Measurements from ENCODE around the gene IPO9.
"Not testable (repeated sequence)": the region's sequence is repeated elsewhere in the genome, so short reads cannot be mapped to it uniquely, and the experiment has no call there.

Gene IPO9

DNA sequence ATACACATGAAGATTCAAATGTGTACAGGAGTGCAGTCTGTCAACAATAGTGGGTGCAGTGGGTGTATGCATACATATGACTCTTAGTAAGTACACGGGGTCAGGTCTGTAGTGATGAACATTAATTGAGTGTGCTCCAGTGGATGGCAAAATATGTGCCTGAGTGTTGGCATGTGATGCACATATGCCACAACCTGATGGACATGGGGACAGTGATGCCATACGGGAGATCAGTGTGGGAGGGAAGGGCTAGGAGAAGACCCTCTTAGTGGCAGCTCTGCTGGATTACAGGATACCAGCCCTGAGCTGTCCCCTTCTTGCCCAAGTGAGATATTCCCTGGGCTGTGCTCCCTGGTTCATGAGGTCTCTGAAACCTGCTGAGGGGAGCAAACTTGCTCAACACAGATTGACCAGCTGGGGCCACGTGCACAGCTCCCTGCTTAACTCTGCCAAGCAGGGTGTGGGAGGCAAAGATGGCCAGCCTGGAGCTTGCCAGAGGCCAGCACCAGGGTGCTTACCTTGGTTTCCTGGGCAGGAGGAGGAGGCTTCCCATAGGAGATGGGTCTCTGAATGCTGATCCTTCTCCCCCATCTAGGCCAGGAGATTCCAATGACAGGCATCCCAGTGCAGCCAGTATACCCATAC, 62.0 kb downstream of the IPO9 start:
- no peak for DNase-seq

DNA sequence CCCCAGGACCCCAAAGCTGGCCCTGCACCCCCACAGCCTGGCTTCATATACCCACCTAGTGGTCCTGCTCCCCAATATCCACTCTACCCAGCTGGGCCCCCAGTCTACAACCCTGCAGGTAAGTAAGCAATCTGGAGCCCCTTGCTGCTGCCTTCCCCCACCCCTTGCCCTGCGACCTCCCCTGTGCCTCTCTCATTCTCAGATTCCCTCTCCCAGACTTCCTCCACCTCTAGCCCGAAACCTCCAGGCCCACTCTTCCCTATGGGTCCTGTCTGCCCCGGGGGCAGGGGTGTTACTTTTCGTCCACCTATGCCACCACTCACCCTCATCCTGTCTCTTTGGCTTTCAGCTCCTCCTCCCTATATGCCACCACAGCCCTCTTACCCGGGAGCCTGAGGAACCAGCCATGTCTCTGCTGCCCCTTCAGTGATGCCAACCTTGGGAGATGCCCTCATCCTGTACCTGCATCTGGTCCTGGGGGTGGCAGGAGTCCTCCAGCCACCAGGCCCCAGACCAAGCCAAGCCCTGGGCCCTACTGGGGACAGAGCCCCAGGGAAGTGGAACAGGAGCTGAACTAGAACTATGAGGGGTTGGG, 62.6 kb downstream of the IPO9 start:
- DNase-seq, result no peak

DNA sequence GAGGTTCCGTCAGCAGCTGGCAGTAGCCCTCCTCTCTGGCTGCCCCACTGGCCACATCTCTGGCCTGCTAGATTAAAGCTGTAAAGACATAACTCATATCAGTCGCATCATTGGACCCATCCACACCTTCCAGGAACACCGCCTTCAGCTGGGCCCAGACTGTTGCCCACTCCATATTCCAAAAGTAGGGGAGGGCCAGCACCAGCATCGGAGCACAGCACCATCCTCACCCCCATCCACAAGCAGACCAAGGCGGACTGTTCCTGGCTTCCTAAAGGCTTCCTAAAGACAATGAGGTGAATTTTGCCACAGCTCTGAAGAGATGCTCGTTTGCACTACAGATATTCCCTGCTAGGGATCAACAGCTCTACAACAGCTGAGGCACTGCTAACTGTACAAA, 63.3 kb downstream of the IPO9 start:
- DNase-seq, result no peak

DNA sequence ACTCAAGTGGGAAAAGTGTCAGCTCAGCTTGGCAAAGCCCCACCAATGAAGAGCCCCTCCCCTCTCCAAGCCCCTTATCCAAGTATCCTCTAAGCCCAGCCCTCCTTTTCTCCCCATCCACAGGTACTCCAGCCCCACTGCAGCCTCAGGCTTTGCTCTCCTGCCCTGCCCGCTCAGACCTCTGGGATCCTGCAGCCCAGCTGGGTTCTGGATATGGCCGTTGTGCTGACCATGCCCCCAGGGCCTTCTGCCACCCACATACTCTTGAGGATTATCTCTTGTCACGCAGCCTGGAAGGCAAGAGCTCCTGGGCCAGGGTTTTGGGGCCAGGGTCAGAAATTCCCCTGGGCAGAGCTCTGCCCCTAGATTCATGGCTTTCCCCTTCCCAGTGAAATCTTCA, 64.5 kb downstream of the IPO9 start:
- DNase-seq, result no peak

DNA sequence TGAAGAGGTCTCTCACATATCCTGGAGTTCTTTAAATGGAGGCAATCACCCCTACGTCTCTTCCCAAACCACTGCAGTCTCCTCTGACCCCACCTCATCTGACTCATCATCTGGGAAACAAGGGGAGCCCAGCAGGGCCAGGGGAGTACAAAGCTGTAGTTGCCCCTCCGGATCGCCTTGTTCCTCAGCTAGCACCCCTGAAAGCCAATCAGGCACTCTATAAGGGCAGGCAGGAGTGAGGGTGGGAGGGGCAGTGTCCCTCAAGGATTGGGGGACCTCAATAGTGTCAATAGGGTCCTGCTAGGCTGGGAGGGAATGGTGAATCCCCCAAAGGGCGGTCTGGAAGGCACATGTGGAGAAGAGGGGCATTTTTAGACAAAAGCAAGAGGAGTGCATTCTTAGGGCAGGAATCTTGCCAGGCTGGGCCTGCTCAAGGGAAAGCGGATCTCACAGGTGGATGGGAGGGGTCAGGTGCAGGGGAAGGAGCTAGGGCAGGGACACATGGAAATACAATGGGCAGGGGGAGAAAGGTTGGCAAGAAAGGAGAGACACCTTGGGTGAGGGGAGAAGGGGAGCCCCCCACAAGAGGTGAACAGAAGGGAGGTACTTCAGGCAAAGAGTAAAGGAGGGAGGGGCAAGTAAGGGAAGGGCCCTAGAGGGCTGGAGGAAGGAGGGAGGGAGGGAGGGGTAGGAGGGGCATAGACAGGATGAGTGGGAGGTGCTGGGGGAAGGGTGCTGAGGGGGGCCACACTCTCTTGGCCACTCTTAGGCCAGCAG, 65.6 kb downstream of the IPO9 start:
- DNase-seq, result no peak

DNA sequence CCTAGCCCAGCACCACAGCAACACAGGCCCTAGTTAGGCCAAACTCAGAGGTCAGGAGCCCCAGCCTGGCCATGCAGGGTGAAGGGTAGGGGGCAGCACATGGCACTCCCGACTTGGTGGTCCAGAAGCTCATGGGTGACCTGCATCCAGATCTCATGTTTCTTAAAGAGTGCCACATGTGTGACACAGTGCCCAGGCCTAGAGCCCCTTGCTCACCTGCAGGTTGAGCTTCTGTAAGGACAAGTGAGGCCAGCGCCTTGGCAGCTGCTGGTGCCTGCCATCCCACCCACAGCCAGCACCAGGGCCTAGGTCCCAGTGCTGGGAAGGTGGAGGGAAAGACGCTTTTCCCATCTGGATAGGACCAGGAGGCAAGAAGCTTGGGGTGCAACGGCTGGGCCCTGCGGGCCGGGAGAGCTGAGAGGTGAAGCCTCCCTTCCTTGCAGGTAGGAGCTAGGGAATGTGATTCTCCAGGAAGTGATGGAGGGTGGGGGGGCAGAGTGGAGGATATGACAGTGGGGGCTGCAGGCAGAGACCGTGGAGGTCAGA, 66.2 kb downstream of the IPO9 start:
- no peak for DNase-seq

DNA sequence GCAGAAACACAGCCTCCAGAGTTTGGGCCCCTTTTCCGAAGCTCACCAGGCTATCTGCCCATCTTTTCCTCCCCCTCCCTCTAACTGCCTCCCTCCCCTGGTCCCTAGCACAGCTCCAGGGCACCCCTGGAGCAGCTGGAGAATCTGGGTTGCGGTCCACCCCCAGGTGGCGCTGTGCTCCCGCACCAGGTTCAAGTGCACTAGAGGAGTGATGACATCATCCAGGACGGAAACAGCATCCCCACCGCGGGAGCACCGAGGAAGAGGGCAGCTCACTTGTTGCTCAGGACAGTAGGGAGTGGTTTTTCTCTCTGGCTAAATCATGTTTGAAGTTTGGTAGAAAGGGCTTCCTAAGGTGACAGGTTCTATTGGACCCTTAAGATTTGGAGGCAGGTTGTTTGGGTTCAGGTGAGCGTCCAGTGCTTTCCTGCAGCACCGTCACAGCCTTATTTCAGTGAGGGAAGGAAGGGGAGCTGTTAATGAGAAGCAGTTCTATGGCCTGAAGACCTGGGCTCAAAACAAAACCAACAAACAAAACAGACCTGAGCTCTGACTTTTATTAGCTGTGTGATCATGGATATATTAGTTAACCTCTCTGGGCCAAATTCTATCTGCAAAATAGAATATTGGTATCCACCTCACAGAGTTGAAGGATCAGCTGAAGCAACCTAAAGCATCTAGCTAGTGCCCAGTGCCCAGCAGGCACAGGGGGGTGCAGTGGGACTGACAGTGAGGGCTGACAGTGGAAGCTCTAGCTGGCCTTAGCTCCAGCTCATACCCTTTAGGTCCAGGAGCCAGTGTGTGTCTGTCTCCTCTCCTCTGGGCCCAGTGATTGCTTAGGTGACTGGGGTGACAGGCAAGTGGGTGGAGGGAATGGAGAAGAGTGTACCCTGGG, 67.2 kb downstream of the IPO9 start:
- peak; percentile 95 for DNase-seq

DNA sequence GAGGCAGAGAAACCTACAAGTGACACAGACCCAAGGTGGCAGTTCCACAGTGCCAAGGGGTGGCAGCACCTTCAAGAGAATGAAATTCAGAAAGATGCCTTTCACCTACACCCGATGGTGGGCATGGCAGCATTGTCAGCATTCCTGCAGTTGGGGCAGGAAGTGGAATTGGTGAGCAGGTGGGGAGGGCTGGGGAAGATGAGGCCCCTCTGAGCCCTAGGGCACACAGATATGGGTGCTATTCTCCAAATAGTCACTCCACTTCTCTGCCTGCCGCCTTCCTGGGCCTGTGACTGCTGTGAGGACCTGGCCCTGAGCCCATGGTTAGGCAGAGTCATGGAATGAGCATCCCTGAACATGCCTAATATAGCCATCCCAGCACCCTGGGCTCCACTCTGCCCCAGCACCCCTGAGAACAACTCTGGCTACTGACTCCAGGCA, 68.0 kb downstream of the IPO9 start:
- DNase-seq, result no peak

DNA sequence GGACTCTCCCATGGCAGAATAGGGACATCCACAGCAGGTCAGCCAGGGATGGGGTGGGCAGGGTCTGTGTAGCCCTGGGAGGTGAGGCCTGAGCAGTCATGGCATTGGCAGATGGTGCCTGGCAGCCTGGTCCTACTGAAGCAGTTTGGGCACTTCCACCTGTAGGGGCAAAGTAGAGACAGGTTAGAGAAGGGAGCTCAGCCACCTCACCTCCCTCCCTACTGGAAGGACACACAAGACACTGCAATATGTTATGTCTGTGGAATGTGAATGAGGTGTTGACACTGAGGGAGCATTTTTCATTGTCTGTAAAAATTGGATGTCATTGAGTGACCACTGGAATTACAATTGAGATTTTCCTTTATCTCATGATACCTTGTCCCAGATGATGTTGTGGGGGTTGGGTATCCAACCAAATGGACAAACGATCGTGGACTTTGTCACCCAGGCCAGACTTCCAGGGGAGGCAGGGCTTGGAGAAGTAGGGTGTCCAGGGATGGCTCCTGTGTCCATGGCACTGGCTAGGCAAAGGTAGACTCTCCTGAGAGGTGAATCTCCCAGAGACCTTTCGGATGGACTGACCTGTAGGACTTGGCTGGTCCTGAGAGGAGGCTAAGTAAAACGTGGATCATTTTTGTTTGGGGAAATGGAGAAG, 69.4 kb downstream of the IPO9 start:
- DNase-seq, result no peak

DNA sequence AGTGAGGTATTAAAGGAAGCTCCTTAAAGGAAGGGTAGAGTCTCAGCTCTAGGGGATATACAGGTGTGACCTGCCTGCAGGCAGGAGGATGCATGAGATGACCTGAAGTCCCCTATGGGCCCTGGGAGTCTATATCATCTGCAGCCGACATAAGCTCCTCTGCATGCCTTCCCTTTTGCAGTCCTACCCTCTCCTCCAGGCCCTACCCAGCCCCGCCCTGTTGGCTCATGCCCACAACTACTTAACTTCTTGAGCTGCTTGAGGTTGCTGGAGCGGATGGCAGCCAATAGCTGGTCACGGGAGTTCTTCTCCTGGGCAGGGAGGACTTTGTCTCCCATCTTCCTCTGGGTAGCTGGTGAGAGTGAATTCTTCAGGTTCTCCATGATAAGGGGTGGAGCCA, 70.0 kb downstream of the IPO9 start:
- DNase-seq, result no peak

DNA sequence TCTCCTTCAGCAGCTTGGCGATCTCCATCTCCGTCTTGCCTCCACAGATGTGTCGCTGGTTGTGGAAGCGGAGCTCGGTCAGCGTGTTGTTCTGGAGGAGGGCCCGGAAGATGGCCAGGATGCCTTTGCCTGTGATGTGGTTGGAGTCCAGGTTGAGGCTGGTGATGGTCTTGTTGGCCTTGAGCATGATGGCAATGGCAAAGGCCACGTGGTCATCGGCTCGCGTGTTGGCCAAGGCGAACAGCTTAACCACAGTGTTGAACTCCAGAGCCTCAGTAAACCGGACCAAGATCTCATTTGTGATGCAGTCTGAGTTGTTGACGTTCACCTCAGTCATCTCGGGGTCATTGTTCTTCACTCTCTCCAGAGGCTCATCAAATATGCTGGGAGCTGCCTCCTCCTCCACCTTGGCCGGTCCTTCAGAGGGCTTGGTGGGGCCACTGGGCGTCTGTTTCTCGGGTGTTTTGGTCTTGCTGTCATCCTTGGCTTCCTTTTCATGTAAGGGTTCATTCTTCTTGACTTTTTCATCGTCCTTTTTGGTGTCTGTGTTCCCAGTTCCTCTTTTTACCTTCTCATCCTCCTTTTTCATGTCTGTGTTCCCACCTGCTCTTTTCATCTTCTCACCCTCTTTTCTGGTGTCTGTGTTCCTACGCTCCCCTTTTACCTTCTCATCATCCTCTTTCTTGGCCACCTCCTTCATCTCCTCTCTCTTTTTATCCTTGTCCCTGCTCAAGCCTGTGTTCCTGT, 70.9 kb downstream of the IPO9 start:
- no peak for DNase-seq

DNA sequence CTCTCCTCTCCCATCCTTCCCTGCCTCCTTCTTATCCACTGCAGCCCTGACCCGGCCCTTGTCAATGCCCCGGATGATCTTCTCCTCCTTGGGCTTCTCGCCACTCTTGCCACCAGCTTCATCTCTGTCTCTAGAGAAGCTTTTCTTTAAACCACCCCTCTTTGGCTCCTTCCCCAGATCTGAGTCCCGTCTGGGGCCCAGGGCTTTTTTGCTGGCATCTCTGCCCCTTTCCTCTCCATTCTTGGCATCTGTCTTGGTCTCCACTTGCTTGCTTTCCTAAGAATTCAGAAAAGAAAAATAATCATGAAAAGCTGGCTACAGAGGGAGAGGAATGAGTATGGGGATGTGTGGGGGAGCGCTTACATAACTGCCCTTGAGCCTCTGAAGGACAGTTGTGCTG, 71.5 kb downstream of the IPO9 start:
- no peak for DNase-seq

DNA sequence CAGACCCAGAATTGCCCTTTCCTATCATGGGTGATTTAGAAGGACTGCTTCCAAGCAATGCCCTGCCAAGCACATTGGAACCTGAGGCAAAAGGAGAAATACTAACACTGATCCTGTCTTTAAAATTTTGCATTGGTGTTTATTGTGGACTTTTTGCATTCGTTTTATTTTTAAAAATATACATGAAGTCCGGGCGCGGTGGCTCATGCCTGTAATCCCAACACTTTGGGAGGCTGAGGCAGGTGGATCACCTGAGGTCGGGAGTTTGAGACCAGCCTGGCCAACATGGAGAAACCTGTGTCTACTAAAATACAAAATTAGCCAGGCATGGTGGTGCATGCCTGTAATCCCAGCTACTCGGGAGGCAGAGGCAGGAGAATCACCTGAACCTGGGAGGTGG, 72.1 kb downstream of the IPO9 start:
- not testable (repeated sequence) for DNase-seq

DNA sequence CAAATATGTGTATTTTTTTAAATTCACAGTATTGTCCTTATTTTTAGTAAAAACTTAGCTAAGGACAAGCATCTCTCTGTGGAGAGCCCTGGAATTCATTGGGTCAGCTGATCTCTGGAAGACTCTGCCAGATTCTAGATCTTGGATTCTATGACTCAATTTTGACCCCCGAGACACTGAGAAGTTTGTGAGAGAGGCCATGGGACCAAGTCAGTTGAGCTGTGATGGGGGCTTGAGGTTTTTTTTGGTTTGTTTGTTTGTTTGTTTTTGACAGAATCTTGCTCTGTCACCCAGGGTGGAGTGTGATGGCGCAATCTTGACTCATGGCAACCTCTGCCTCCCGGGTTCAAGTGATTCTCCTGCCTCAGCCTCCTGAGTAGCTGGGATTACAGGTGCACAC, 73.2 kb downstream of the IPO9 start:
- no peak for DNase-seq

DNA sequence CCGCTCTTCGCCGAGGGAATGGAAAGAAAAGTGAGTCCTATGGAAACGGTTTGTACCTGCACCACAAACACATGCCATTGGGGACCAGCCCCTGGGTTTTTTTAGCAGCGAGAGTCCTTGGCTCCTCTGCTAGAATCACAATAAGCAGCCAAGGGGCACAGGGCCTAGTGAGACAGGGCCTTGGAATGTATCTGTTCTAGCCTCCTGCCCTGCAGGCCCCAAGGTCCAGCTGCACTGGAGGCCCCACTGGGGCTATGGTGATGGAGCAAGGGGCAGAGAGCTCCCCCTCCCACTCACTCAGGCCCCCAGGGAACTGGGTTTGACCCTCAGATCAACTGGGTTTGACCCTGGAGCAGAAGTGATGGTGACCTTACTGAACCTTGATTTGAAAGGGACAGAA, 74.2 kb downstream of the IPO9 start:
- DNase-seq, result no peak

DNA sequence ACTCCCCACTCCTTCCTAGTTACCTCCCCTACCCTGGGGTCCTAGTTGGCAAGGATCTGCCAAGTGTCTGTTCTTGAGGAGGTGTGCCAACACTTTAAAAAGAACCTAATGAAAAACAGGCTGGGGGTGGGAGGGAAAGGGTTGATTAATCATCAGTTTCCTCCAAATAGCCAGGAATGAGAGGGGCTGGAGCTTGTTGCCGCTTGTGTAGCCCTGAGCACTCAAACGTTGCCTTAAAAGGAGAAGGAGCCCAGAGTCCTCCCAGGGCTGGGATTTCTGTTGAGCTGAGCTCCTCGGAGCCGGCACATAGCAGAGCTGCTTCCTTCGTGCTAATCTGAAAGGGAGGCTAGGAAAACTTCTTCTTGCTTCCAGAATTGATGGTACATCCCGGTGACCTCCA, 75.6 kb downstream of the IPO9 start:
- DNase-seq, result no peak

DNA sequence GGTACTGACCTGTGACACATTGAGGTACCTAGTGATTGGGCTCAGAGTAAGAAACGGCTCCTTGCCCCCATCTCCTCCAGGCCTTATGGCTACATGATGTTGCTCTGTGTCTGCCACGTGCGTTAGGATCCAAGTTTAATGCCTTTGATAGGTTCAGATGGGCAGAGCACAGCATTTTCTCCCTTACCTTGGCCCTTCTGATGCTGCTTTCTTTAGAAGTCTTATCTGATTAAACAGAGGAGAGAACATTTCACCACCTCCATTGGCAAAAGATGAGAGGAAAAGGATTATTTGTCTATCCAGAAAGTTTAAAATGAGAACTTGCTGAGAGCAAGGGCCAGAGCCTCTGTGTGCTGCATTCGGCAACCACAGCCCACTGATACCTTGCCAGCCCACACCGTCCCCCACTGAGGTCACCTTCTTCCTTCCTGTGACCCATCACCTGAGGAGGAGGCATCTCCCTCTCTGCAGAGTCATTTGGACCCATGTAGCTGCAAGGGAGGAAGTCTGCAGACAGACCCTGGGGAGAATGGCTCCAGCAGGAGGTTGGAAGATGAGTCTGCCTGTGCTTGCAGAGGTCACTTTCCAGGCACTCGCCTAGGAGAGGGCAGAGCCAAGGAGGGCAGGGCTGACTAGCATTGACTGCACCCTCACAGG, 76.4 kb downstream of the IPO9 start:
- DNase-seq, result no peak

DNA sequence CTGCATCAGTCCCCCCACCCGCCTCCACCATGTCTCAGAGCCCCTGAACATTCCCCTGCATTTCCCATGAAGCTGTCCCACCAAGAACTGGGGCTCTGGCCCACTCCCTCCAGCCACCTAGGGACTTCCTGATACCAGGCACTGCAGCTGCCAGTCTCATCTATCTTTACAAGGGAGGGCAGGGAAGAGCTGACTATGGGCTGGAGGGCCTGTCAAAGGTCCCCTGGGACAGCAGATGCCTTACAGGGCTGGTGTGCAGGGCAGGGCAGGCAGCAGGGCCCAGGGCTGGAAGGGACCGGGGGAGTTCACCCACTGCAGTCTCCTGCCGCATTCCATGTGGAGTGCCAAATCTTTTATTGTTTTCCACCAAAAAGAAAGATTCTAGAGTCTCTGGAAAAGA, 77.4 kb downstream of the IPO9 start:
- DNase-seq, result no peak

DNA sequence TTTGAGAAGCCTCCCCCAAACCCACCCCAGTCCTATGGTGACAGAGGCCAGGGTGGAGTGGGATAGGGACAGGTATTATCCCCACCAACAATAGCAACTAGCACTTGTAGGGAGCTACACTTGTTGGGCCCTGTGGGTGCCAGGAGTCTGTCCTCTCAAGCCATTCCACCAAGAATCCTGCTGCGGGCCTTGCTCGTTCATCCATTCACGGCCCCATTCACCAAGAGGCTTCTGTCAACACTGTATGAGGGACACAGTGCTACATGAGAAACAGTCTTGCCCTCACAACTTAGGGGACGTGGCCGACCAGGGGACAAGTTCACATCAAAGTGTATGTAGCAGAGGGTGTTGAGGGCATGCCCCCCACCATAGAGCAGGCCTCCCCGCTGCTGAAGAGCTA, 78.7 kb downstream of the IPO9 start:
- DNase-seq, result no peak

DNA sequence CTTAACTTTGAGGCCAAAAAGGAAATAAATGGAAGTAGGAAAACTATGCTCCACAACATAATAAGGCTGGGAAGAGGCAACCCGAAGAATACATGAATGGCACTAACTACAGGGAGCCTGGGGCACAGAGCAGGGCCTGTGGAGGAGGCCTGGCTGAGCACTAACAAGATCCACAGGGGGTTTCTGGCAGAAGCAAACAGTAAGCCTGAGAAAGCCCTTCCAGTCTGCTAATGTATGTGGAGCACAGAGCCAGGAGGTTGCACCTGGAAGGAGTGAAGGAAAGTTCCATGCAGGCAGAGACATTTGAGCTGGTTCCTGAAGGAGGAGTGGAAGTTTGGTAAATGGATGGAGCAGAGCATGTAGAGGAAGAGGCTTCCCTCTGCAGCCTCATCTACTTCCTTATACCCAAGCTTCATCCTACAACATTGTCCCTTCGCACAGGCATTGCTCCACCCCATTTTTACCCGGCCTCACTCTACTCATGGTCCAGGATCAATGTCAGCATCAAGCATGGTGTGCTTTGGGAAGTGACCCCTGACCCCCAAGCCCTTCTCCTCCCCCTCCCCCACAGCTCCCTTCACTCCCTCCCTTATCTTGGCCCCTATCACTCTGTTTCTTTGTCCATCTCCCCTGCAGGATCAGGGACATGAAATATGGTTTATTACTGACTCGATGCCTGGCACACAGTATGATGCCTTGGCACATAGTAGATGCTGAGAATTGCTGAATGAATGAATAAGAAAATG, 83.0 kb downstream of the IPO9 start:
- DNase-seq, result no peak

Data from activated CD8-positive, alpha-beta memory T cell treated with anti-CD3 and anti-CD28 coated beads, Interleukin-2, amount 50 U/mL, for 48 hours (primary cell).